Activated naive CD4-positive, alpha-beta T cell treated with anti-CD3 and anti-CD28 coated beads for 36 hours (primary cell): ENCODE measurements around the gene BTG4. TPM values are rescaled to one million over a fixed set of nuclear protein-coding genes. Genes with fewer than 3 reads are reported as not detected.

Experiments used
- CTCF ChIA-PET: fragments of 350-600 bp; sonication (Branson Sonifier 250); formaldehyde crosslinking; loops from one replicate; lab custom pipeline; 2021; ENCODE audit warnings: antibody characterized with exemption; lab: Charles Lee
- DNase-seq: peaks from one replicate; pipeline ENCODE4 v3.0.0-alpha.2; 2020
- H3K27ac Mint-ChIP-seq: one replicate; pipeline ENCODE4 v1.8.0; 2021; ENCODE audit warnings: mild to moderate bottlenecking, mixed read lengths
- H3K27me3 Mint-ChIP-seq: one replicate; pipeline ENCODE4 v1.8.0; 2021; ENCODE audit warnings: low read depth, mixed read lengths
- H3K36me3 Mint-ChIP-seq: one replicate; pipeline ENCODE4 v1.8.0; 2021; ENCODE audit warnings: low read depth, mixed read lengths
- H3K4me1 Mint-ChIP-seq: one replicate; pipeline ENCODE4 v1.8.0; 2021; ENCODE audit warnings: low read depth, mixed read lengths
- H3K4me3 Mint-ChIP-seq: one replicate; pipeline ENCODE4 v1.8.0; 2021; ENCODE audit warnings: mild to moderate bottlenecking, moderate library complexity, mixed read lengths
- H3K9me3 Mint-ChIP-seq: one replicate; pipeline ENCODE4 v1.8.0; 2021; ENCODE audit warnings: mixed read lengths
- intact Hi-C: fragments of 100-400 bp; cut with micrococcal nuclease; formaldehyde crosslinking; loops from one replicate; pipeline ENCODE4 v1.15.1; 2023
- total RNA-seq, 2 experiments: library from RNA; stranded (reverse); gene quantifications; one replicate each; pipeline ENCODE4 v1.2.3, GENCODE V29; 2021

The BTG4 gene
- total RNA-seq, 2 experiments from 2014 or later = not detected

GRCh38 chr11:111532365-111532709, 20.2 kb upstream of the BTG4 start:
- intact Hi-C loops = loop anchor here (5.0 kb wide), 1 partner anchor 700 kb away; no protein-coding TSS in a partner anchor
- CTCF ChIA-PET = interaction anchor here (1.8 kb wide), 1 partner anchor 20 kb away, joined by 7 read pairs; the partner anchor contains the start of gene BTG4
- no peaks in the 10 kb centered on the region for H3K9me3 Mint-ChIP-seq
- DNase-seq = no peak
- H3K4me3 Mint-ChIP-seq = no peak overlapping the region
- H3K27ac Mint-ChIP-seq = peak overlapping the region; percentile 82
- H3K4me1 Mint-ChIP-seq = peaks cover 43% of the 10 kb centered on the region
- H3K36me3 Mint-ChIP-seq = no peaks in the 10 kb centered on the region
- peaks cover 16% of the 10 kb centered on the region for H3K27me3 Mint-ChIP-seq

GRCh38 chr11:111531687-111532364, 19.6 kb upstream of the BTG4 start:
- H3K27ac Mint-ChIP-seq = peak overlapping the region; percentile 82
- intact Hi-C loops = loop anchor here (1.0 to 5.0 kb wide), 6 partner anchors 7 to 1183 kb away; partner anchors contain the start of gene PPP2R1B
- H3K27me3 Mint-ChIP-seq = peaks cover 16% of the 10 kb centered on the region
- peak; percentile 88 for DNase-seq
- H3K9me3 Mint-ChIP-seq = no peaks in the 10 kb centered on the region
- H3K4me1 Mint-ChIP-seq = peaks cover 47% of the 10 kb centered on the region
- H3K36me3 Mint-ChIP-seq = no peaks in the 10 kb centered on the region
- CTCF ChIA-PET = interaction anchor here (1.8 kb wide), 1 partner anchor 19 kb away, joined by 7 read pairs; the partner anchor contains the start of gene BTG4
- no peak overlapping the region for H3K4me3 Mint-ChIP-seq

GRCh38 chr11:111531136-111531535, 18.9 kb upstream of the BTG4 start:
- no peak for DNase-seq
- H3K27me3 Mint-ChIP-seq = peaks cover 10% of the 10 kb centered on the region
- H3K36me3 Mint-ChIP-seq = no peaks in the 10 kb centered on the region
- H3K4me1 Mint-ChIP-seq = peaks cover 53% of the 10 kb centered on the region
- no peak overlapping the region for H3K4me3 Mint-ChIP-seq
- CTCF ChIA-PET = interaction anchor here (1.8 to 2.0 kb wide), 2 partner anchors 8 to 19 kb away, joined by 4 to 7 read pairs; partner anchors contain the start of gene BTG4
- intact Hi-C loops = loop anchor here (1.0 to 5.0 kb wide), 6 partner anchors 8 to 1182 kb away; partner anchors contain the start of gene PPP2R1B
- peak overlapping the region; percentile 14 for H3K27ac Mint-ChIP-seq
- no peaks in the 10 kb centered on the region for H3K9me3 Mint-ChIP-seq

- DNase-seq = no peak
- H3K27me3 Mint-ChIP-seq = peaks cover 6% of the 10 kb centered on the region
- CTCF ChIA-PET = interaction anchor here (2.0 kb wide), 1 partner anchor 9 kb away, joined by 4 read pairs; no protein-coding TSS in a partner anchor
- no peaks in the 10 kb centered on the region for H3K36me3 Mint-ChIP-seq
- H3K9me3 Mint-ChIP-seq = no peaks in the 10 kb centered on the region
- H3K27ac Mint-ChIP-seq = no peak overlapping the region
- no peak overlapping the region for H3K4me3 Mint-ChIP-seq
- H3K4me1 Mint-ChIP-seq = peaks cover 63% of the 10 kb centered on the region
- intact Hi-C loops = loop anchor here (5.0 kb wide), 1 partner anchor 698 kb away; no protein-coding TSS in a partner anchor
Measured at GRCh38 chr11:111530091-111530490, 17.9 kb upstream of the BTG4 start.

GRCh38 chr11:111528557-111528956, 16.4 kb upstream of the BTG4 start:
- Mint-ChIP-seq H3K27me3 (peaks cover 3% of the 10 kb centered on the region), H3K4me3 (no peak overlapping the region), H3K27ac (peak overlapping the region; percentile 84), H3K9me3 (no peaks in the 10 kb centered on the region), H3K4me1 (peaks cover 71% of the 10 kb centered on the region), H3K36me3 (no peaks in the 10 kb centered on the region)
- CTCF ChIA-PET = interaction anchor here (1.0 kb wide), 1 partner anchor 74 kb away, joined by 4 read pairs; no protein-coding TSS in a partner anchor
- intact Hi-C loops = loop anchor here (1.0 to 2.0 kb wide), 3 partner anchors 74 to 410 kb away; no protein-coding TSS in a partner anchor
- peak; percentile 65 for DNase-seq

GRCh38 chr11:111527279-111527678, 15.1 kb upstream of the BTG4 start:
- H3K27me3 Mint-ChIP-seq = peaks cover 3% of the 10 kb centered on the region
- DNase-seq = no peak
- peaks cover 73% of the 10 kb centered on the region for H3K4me1 Mint-ChIP-seq
- H3K36me3 Mint-ChIP-seq = no peaks in the 10 kb centered on the region
- intact Hi-C loops = loop anchor here (2.0 kb wide), 2 partner anchors 14 to 28 kb away; partner anchors contain the start of gene LAYN
- no peak overlapping the region for H3K4me3 Mint-ChIP-seq
- H3K27ac Mint-ChIP-seq = no peak overlapping the region
- H3K9me3 Mint-ChIP-seq = no peaks in the 10 kb centered on the region
- CTCF ChIA-PET = interaction anchor here (1.0 kb wide), 1 partner anchor 14 kb away, joined by 3 read pairs; no protein-coding TSS in a partner anchor

GRCh38 chr11:111526501-111526900, 14.3 kb upstream of the BTG4 start:
- Mint-ChIP-seq H3K27ac (peak overlapping the region; percentile 67), H3K9me3 (no peaks in the 10 kb centered on the region), H3K4me3 (no peak overlapping the region), H3K36me3 (no peaks in the 10 kb centered on the region), H3K27me3 (peaks cover 3% of the 10 kb centered on the region), H3K4me1 (peaks cover 72% of the 10 kb centered on the region)
- intact Hi-C loops = loop anchor here (1.0 to 2.0 kb wide), 3 partner anchors 14 to 76 kb away; partner anchors contain the start of genes LAYN and SIK2
- peak; percentile 81 for DNase-seq
- CTCF ChIA-PET = interaction anchor here (1.0 kb wide), 1 partner anchor 13 kb away, joined by 3 read pairs; no protein-coding TSS in a partner anchor

GRCh38 chr11:111525456-111525855, 13.3 kb upstream of the BTG4 start:
- Mint-ChIP-seq H3K27me3 (peaks cover 3% of the 10 kb centered on the region), H3K9me3 (no peaks in the 10 kb centered on the region), H3K36me3 (no peaks in the 10 kb centered on the region), H3K27ac (no peak overlapping the region), H3K4me3 (no peak overlapping the region), H3K4me1 (peaks cover 76% of the 10 kb centered on the region)
- DNase-seq = no peak
- CTCF ChIA-PET = no interaction called here
- intact Hi-C loops = no loop called here

- peaks cover 3% of the 10 kb centered on the region for H3K27me3 Mint-ChIP-seq
- H3K27ac Mint-ChIP-seq = no peak overlapping the region
- H3K9me3 Mint-ChIP-seq = no peaks in the 10 kb centered on the region
- H3K4me3 Mint-ChIP-seq = no peak overlapping the region
- CTCF ChIA-PET = no interaction called here
- intact Hi-C loops = no loop called here
- H3K36me3 Mint-ChIP-seq = no peaks in the 10 kb centered on the region
- H3K4me1 Mint-ChIP-seq = peaks cover 70% of the 10 kb centered on the region
- DNase-seq = no peak
Measured at GRCh38 chr11:111524056-111524455, 11.9 kb upstream of the BTG4 start.

GRCh38 chr11:111523343-111523742, 11.2 kb upstream of the BTG4 start:
- Mint-ChIP-seq H3K9me3 (no peaks in the 10 kb centered on the region), H3K27me3 (peaks cover 3% of the 10 kb centered on the region), H3K4me3 (no peak overlapping the region), H3K27ac (no peak overlapping the region), H3K36me3 (no peaks in the 10 kb centered on the region), H3K4me1 (peaks cover 66% of the 10 kb centered on the region)
- intact Hi-C loops = no loop called here
- DNase-seq = peak; percentile 26
- CTCF ChIA-PET = interaction anchor here (1.0 to 1.2 kb wide), 2 partner anchors 96 to 1319 kb away, joined by 3 to 4 read pairs; no protein-coding TSS in a partner anchor

- no peaks in the 10 kb centered on the region for H3K9me3 Mint-ChIP-seq
- DNase-seq = no peak
- H3K4me3 Mint-ChIP-seq = no peak overlapping the region
- peaks cover 3% of the 10 kb centered on the region for H3K27me3 Mint-ChIP-seq
- intact Hi-C loops = no loop called here
- no peak overlapping the region for H3K27ac Mint-ChIP-seq
- CTCF ChIA-PET = interaction anchor here (1.2 kb wide), 1 partner anchor 95 kb away, joined by 3 read pairs; no protein-coding TSS in a partner anchor
- peaks cover 58% of the 10 kb centered on the region for H3K4me1 Mint-ChIP-seq
- no peaks in the 10 kb centered on the region for H3K36me3 Mint-ChIP-seq
Measured at GRCh38 chr11:111522426-111522825, 10.2 kb upstream of the BTG4 start.

GRCh38 chr11:111521135-111521534, 8.9 kb upstream of the BTG4 start:
- H3K27ac Mint-ChIP-seq = peak overlapping the region; percentile 16
- CTCF ChIA-PET = no interaction called here
- H3K9me3 Mint-ChIP-seq = no peaks in the 10 kb centered on the region
- intact Hi-C loops = loop anchor here (1.0 to 2.0 kb wide), 3 partner anchors 10 to 144 kb away; no protein-coding TSS in a partner anchor
- peaks cover 47% of the 10 kb centered on the region for H3K4me1 Mint-ChIP-seq
- DNase-seq = no peak
- no peaks in the 10 kb centered on the region for H3K36me3 Mint-ChIP-seq
- H3K27me3 Mint-ChIP-seq = peaks cover 3% of the 10 kb centered on the region
- H3K4me3 Mint-ChIP-seq = no peak overlapping the region
